Bronchial epithelial cell (primary cell): Measurements from ENCODE around the gene MFGE8. TPM values are rescaled to one million over a fixed set of nuclear protein-coding genes. Genes with fewer than 3 reads are reported as not detected.

Experiments used
- DNase-seq: peaks from one replicate; pipeline ENCODE4 v3.0.0-alpha.2; 2010; ENCODE audit warnings: low read depth
- FAIRE-seq: peaks from 2 replicates; lab custom pipeline; 2011; peaks lifted over from hg19 to GRCh38; lab: Jason Lieb, UNC
- H3K27me3 ChIP-seq: 2 replicates; pipeline ENCODE4 v1.5.1; 2011; ENCODE audit warnings: low read length; ENCODE audit not compliant: control insufficient read depth, insufficient read depth
- H3K36me3 ChIP-seq: 2 replicates; pipeline ENCODE4 v1.5.1; 2011; ENCODE audit warnings: low read length; ENCODE audit not compliant: control insufficient read depth, insufficient read depth
- H3K4me3 ChIP-seq: 2 replicates; pipeline ENCODE4 v1.5.1; 2011; ENCODE audit warnings: mild to moderate bottlenecking, low read depth, low read length, control low read depth
- total RNA-seq: library from RNA; depleted of rRNA; stranded (reverse); fragments of >200 nt; gene quantifications from 2 replicates; pipeline ENCODE4 v1.2.1, GENCODE V29; 2014
- TF ChIP-seq, protein P1 (sequence below): IDR thresholded peaks from 2 replicates; pipeline ENCODE4 v1.5.1; 2011; ENCODE audit warnings: mild to moderate bottlenecking, moderate library complexity, low read length, control low read depth, inconsistent platforms; ENCODE audit not compliant: insufficient read depth, severe bottlenecking

MFGE8 gene, protein sequence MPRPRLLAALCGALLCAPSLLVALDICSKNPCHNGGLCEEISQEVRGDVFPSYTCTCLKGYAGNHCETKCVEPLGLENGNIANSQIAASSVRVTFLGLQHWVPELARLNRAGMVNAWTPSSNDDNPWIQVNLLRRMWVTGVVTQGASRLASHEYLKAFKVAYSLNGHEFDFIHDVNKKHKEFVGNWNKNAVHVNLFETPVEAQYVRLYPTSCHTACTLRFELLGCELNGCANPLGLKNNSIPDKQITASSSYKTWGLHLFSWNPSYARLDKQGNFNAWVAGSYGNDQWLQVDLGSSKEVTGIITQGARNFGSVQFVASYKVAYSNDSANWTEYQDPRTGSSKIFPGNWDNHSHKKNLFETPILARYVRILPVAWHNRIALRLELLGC
- total RNA-seq, result 24.0 and 38.8 TPM in 2 replicates

DNA sequence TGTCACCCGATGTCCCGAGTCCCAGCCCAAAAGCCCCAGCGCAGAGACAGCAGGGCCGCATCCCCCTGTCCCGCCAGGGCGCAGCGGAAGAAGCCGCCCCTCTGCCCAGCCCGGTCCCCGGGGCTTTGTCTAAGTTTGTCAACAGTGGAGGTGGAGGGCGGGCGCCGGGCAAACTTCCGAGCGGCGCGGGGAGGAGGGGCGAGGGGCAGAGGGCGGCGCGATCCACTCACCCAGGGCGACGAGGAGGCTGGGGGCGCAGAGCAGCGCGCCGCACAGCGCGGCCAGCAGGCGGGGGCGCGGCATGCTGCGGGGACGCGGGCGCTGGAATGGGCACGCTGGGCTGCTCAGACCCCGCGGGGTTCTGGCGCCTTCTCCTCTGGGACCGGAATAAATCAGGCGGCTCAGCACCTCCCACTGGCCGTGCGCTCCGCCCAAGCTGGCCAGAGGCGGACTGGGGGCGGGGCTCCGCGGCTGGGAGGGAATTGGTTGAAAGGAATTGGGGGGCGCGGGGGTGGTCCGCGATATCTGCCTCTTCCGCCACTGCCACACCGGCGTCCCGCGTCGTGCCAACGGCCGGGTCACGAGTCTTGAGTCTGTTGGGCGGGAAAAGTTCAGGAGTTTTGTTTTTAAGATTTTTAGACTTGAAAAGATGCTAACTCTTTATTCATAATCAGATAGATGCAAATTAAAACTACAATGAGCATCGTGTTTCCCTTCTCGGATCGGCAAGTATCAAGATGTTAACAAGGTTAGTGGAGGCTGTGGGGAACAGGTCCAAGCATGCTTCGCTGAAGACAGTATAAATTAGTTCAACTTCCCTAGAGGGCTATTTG lies at the start of gene MFGE8:
TSS of gene MFGE8 (minus strand) at position 363 of the 833 bp plus-strand sequence. CDS start at position 303, 60 bp downstream.
- FAIRE-seq (no peak), DNase-seq (peak; percentile 89)
- TF ChIP-seq, protein P1, sequence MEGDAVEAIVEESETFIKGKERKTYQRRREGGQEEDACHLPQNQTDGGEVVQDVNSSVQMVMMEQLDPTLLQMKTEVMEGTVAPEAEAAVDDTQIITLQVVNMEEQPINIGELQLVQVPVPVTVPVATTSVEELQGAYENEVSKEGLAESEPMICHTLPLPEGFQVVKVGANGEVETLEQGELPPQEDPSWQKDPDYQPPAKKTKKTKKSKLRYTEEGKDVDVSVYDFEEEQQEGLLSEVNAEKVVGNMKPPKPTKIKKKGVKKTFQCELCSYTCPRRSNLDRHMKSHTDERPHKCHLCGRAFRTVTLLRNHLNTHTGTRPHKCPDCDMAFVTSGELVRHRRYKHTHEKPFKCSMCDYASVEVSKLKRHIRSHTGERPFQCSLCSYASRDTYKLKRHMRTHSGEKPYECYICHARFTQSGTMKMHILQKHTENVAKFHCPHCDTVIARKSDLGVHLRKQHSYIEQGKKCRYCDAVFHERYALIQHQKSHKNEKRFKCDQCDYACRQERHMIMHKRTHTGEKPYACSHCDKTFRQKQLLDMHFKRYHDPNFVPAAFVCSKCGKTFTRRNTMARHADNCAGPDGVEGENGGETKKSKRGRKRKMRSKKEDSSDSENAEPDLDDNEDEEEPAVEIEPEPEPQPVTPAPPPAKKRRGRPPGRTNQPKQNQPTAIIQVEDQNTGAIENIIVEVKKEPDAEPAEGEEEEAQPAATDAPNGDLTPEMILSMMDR, result no peak
- Histone ChIP-seq H3K36me3 (peaks cover 3% of the 10 kb centered on the region), H3K27me3 (no peaks in the 10 kb centered on the region), H3K4me3 (peak within 1 kb of the TSS; percentile 62)

DNA sequence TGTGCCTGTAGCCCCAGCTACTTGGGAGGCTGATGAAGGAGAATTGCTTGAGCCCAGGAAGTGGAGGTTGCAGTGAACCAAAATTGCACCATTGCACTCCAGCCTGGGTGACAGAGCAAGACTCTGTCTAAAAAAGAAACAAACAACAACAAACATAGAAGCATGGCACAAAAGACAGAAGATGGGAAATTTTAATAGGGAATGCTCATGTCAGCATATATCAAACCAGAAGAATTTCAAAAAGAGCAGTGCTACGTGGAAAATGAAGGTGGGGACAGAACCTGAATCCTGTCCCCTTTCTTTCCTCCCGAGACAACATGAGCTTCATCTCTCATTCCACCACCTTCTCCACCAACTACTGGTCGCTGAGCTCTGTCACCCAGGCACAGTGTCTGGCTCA lies 46.3 kb upstream of the MFGE8 start:
- no peaks in the 10 kb centered on the region for H3K36me3 ChIP-seq
- no peaks in the 10 kb centered on the region for H3K27me3 ChIP-seq
- DNase-seq, result no peak
- TF ChIP-seq, protein P1, result no peak
- FAIRE-seq, result no peak
- H3K4me3 ChIP-seq, result no peak overlapping the region

DNA sequence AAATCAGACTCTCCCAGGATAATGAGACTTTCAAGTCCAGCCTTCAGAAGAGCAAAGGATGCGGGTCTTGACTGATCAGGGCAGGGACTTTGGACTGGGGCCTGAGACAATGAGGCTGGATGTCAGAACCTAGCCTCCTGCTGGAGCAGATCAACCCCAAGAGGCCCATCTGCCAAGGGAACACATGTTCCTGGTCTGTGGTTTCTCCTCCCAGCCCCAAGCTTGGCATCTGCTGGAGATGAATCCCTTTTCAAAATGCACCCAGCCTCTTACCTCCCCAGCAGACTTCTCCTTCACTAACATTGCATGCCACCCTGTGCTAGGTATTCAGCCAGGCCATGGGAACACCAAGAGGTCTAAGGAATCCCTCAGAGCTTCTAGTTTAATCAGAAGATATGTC lies 43.7 kb upstream of the MFGE8 start:
- DNase-seq, result no peak
- Histone ChIP-seq H3K27me3 (no peaks in the 10 kb centered on the region), H3K4me3 (no peak overlapping the region), H3K36me3 (no peaks in the 10 kb centered on the region)
- FAIRE-seq, result no peak
- TF ChIP-seq, protein P1, result no peak

DNA sequence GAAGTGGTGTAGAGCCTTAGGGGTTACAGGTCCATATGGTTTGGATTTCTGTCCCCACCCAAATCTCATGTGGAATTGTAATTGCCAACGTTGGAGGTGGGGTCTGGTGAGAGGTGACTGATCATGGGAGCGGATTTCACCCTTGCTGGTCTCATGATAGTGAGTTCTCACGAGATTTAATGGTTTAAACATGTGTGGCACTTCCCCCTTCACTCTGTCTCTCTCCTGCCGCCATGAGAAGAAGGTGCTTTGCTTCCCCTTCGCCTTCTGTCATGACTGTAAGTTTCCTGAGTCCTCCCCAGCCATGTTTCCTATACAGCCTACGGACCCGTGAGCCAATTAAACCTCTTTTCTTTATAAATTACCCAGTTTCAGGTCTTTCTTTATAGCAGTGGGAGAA lies 43.1 kb upstream of the MFGE8 start:
- no peaks in the 10 kb centered on the region for H3K27me3 ChIP-seq
- no peak for FAIRE-seq
- TF ChIP-seq, protein P1, result no peak
- H3K4me3 ChIP-seq, result no peak overlapping the region
- H3K36me3 ChIP-seq, result no peaks in the 10 kb centered on the region
- no peak for DNase-seq

DNA sequence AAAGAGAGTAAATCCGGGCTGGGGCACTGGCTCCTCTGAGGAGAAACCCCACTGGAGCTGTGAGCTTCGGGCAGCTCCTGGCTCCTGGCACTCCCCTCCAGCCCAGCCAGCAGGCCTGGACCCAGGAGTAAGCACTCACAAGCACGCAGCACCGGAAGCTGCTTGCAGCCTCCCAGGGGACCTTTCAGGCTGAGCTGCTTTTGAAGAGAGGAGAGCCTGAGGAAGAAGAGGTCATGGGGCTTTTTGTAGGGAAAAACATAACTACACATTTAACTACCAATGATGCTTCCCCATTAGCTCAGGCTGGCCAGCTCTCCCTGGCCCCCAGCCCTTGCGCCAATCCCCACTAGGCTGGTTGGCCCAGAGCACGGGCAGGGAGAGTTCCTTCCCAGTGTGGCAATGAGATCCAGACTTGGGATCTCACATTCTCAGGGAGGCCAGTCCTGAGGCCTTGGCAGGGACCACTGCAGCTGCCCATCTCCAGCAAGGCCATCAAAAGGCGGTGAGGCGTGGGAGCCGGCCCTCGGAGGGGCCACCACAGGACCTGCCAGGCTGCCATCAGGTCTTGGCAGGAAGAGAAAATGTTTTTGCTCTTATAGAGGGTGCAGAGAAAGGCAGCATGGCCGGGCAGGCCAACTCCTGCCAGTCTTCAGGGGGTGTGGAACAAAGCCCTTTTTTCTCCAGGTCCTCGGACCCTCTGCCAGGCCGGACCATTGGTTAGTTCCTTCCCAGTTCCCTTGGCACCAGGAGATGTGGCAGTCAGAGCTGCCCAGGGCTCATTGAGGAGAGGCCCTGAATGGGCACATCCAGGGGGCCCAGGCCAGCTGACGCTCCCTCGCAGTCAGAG lies 41.5 kb upstream of the MFGE8 start:
- Histone ChIP-seq H3K4me3 (no peak overlapping the region), H3K27me3 (no peaks in the 10 kb centered on the region), H3K36me3 (no peaks in the 10 kb centered on the region)
- no peak for FAIRE-seq
- TF ChIP-seq, protein P1, result no peak
- DNase-seq, result no peak
